ENCODE measurements around the gene GABPB1. TPM values are rescaled to one million over a fixed set of nuclear protein-coding genes. Genes with fewer than 3 reads are reported as not detected.

Gene GABPB1
- polyA plus RNA-seq, 4 donors = 29.0 to 32.0 (median 30.5) TPM

GRCh38 chr15:50247819-50248655, 107.0 kb downstream of the GABPB1 start:
- no peak for DNase-seq (ENCODE audit: low read depth in 4 of 4, low spot score in 2 of 4)

GRCh38 chr15:50246631-50247030, 108.4 kb downstream of the GABPB1 start:
- DNase-seq (ENCODE audit: low read depth in 4 of 4, low spot score in 2 of 4) = no peak

GRCh38 chr15:50244959-50245624, 109.9 kb downstream of the GABPB1 start:
- no peak for DNase-seq (ENCODE audit: low read depth in 4 of 4, low spot score in 2 of 4)

- no peak for DNase-seq (ENCODE audit: low read depth in 4 of 4, low spot score in 2 of 4)
Measured at GRCh38 chr15:50244153-50244552, 110.8 kb downstream of the GABPB1 start.

GRCh38 chr15:50241684-50242450, 113.1 kb downstream of the GABPB1 start:
- no peak for DNase-seq (ENCODE audit: low read depth in 4 of 4, low spot score in 2 of 4)

- DNase-seq (ENCODE audit: low read depth in 4 of 4, low spot score in 2 of 4) = no peak
Measured at GRCh38 chr15:50238255-50238654, 116.7 kb downstream of the GABPB1 start.

- DNase-seq (ENCODE audit: low read depth in 4 of 4, low spot score in 2 of 4) = no peak
Measured at GRCh38 chr15:50236433-50236832, 118.6 kb downstream of the GABPB1 start.

- DNase-seq (ENCODE audit: low read depth in 4 of 4, low spot score in 2 of 4) = no peak
Measured at GRCh38 chr15:50235794-50236193, 119.2 kb downstream of the GABPB1 start.

GRCh38 chr15:50234764-50235163, 120.2 kb downstream of the GABPB1 start:
- no peak for DNase-seq (ENCODE audit: low read depth in 4 of 4, low spot score in 2 of 4)

GRCh38 chr15:50233192-50233736, 121.7 kb downstream of the GABPB1 start:
- DNase-seq (ENCODE audit: low read depth in 4 of 4, low spot score in 2 of 4) = no peak

- no peak for DNase-seq (ENCODE audit: low read depth in 4 of 4, low spot score in 2 of 4)
Measured at GRCh38 chr15:50232791-50233190, 122.2 kb downstream of the GABPB1 start.

- no peak for DNase-seq (ENCODE audit: low read depth in 4 of 4, low spot score in 2 of 4)
Measured at GRCh38 chr15:50231761-50232160, 123.2 kb downstream of the GABPB1 start.

GRCh38 chr15:50229336-50229735, 125.7 kb downstream of the GABPB1 start:
- no peak for DNase-seq (ENCODE audit: low read depth in 4 of 4, low spot score in 2 of 4)

- DNase-seq (ENCODE audit: low read depth in 4 of 4, low spot score in 2 of 4) = no peak
Measured at GRCh38 chr15:50228866-50229265, 126.1 kb downstream of the GABPB1 start.

GRCh38 chr15:50227076-50227475, 127.9 kb downstream of the GABPB1 start:
- no peak for DNase-seq (ENCODE audit: low read depth in 4 of 4, low spot score in 2 of 4)

- DNase-seq (ENCODE audit: low read depth in 4 of 4, low spot score in 2 of 4) = no peak
Measured at GRCh38 chr15:50225938-50226337, 129.1 kb downstream of the GABPB1 start.

Other genes with a start within 250 kb of the GABPB1 start
- gene ATP8B4, start 236.0 kb downstream of the GABPB1 start, polyA plus RNA-seq (ENCODE audit: insufficient read length in 4 of 4) = 1 to 10 TPM; 2.9 to 3.5 (median 3.1) TPM
- 10 to 100 TPM; 38.5 to 66.1 (median 48.0) TPM for gene SLC27A2, start 173.0 kb downstream of the GABPB1 start, polyA plus RNA-seq (ENCODE audit: insufficient read length in 4 of 4)
- under 1 TPM; 0.33 to 0.96 (median 0.37) TPM for gene HDC, start 89.5 kb downstream of the GABPB1 start, polyA plus RNA-seq (ENCODE audit: insufficient read length in 4 of 4)
- gene USP8, start 69.2 kb upstream of the GABPB1 start, polyA plus RNA-seq (ENCODE audit: insufficient read length in 4 of 4) = 10 to 100 TPM; 51.7 to 67.4 (median 60.4) TPM
- 1 to 10 TPM in 3 of 4 donors, under 1 TPM in 1; 0.89 to 1.8 (median 1.4) TPM for gene USP50, start 191.5 kb upstream of the GABPB1 start, polyA plus RNA-seq (ENCODE audit: insufficient read length in 4 of 4)

Data from left renal cortex interstitium (tissue), 4 donors.